Small intestine (tissue), 7 donors: Measurements from ENCODE around the gene ATOH8. TPM values are rescaled to one million over a fixed set of nuclear protein-coding genes. Genes with fewer than 3 reads are reported as not detected.
A peak's percentile ranks its signal among the peaks of the same experiment; 100 is the strongest.

Source experiments
- DNase-seq, 2 donors: peaks; one replicate each; pipeline versions ENCODE4 v3.0.0 to v3.0.0-alpha.2; 2013
- FAIRE-seq: peaks from 2 replicates; lab custom pipeline; 2012; peaks lifted over from hg19 to GRCh38; lab: Jason Lieb, UNC
- H3K27ac ChIP-seq, 3 donors: one replicate each; pipeline ENCODE4 v1.5.1; 2013; ENCODE audit warnings: low read length in 2 of 3, mild to moderate bottlenecking in 2 of 3, control low read depth in 1 of 3, inconsistent platforms in 1 of 3, low read depth in 1 of 3, moderate library complexity in 1 of 3
- H3K27me3 ChIP-seq, 3 donors: one replicate each; pipeline ENCODE4 v1.6.1; 2013; ENCODE audit warnings: low read length in 3 of 3, inconsistent platforms in 1 of 3; ENCODE audit not compliant: control insufficient read depth in 3 of 3, insufficient read depth in 3 of 3
- H3K36me3 ChIP-seq, 3 donors: one replicate each; pipeline ENCODE4 v1.6.1; 2013; ENCODE audit warnings: low read length in 3 of 3, inconsistent platforms in 1 of 3, low read depth in 1 of 3, mild to moderate bottlenecking in 1 of 3, moderate library complexity in 1 of 3; ENCODE audit not compliant: control insufficient read depth in 3 of 3, insufficient read depth in 2 of 3
- H3K4me1 ChIP-seq, 3 donors: one replicate each; pipeline ENCODE4 v1.6.1; 2013; ENCODE audit warnings: low read length in 2 of 3, inconsistent platforms in 1 of 3, low read depth in 1 of 3, mild to moderate bottlenecking in 1 of 3, moderate library complexity in 1 of 3; ENCODE audit not compliant: control insufficient read depth in 3 of 3, insufficient read depth in 2 of 3
- H3K4me3 ChIP-seq, 3 donors: one replicate each; pipeline ENCODE4 v1.5.1; 2013; ENCODE audit warnings: low read length in 3 of 3, control low read depth in 1 of 3, inconsistent platforms in 1 of 3, low read depth in 1 of 3, mild to moderate bottlenecking in 1 of 3, moderate library complexity in 1 of 3
- H3K9me3 ChIP-seq, 2 donors: one replicate each; pipeline ENCODE4 v1.6.1; 2013; ENCODE audit warnings: low read depth in 1 of 2, low read length in 1 of 2; ENCODE audit not compliant: control insufficient read depth in 2 of 2, insufficient read depth in 1 of 2
- WGBS, 3 donors: extraction: QIAGEN DNeasy Blood & Tissue Kit; methylation state at CpG; one replicate each; pipeline ENCODE4 v1.1.7; 2013; 5-methylcytosine and 5-hydroxymethylcytosine counted together
- polyA plus RNA-seq, 4 donors: library from polyadenylated mRNA; stranded (reverse) in 3 of 4; unstranded in 1 of 4; fragments of 200-250 nt in 3 of 4; fragments of 120-200 nt in 1 of 4; gene quantifications; one replicate each; pipeline versions ENCODE4 v1.2.1 to v1.2.3, GENCODE V29; 2013
- donor health status: healthy with polysubstance abuse.
- donor health status: control.
- donor health status: control.
- donor health status: Bipolar disorder and iron deficiency.
- donor health status: healthy.

Gene ATOH8
- polyA plus RNA-seq, 4 donors = 1.6 to 18.4 (median 3.7) TPM

- 69 to 75% (median 73%) methylated on average over 9 of the region's 9 CpGs for WGBS, 3 donors
- Histone ChIP-seq H3K27me3 (no peaks in the 10 kb centered on the region), H3K27ac (no peak overlapping the region), H3K36me3 (no peaks in the 10 kb centered on the region), H3K4me3 (no peak overlapping the region), H3K4me1 (peaks cover 0 to 11% (median 0%) of the 10 kb centered on the region in 3 donors), H3K9me3 (peaks cover 0 to 10% of the 10 kb centered on the region in 2 donors)
- FAIRE-seq = no peak
- no peak for DNase-seq
Observed at GRCh38 chr2:85802354-85803103, 48.7 kb downstream of the ATOH8 start.

- no peak overlapping the region for H3K4me3 ChIP-seq
- peaks cover 0 to 11% (median 0%) of the 10 kb centered on the region in 3 donors for H3K4me1 ChIP-seq
- no peaks in the 10 kb centered on the region for H3K36me3 ChIP-seq
- FAIRE-seq = no peak
- no peak for DNase-seq
- peaks cover 0 to 10% of the 10 kb centered on the region in 2 donors for H3K9me3 ChIP-seq
- H3K27me3 ChIP-seq = no peaks in the 10 kb centered on the region
- no peak overlapping the region for H3K27ac ChIP-seq
- 68 to 74% (median 71%) methylated on average over 10 of the region's 10 CpGs for WGBS, 3 donors
Observed at GRCh38 chr2:85803704-85804425, 50.1 kb downstream of the ATOH8 start.

- DNase-seq (no peak), FAIRE-seq (no peak)
- Histone ChIP-seq H3K27ac (no peak overlapping the region), H3K9me3 (peaks cover 0 to 10% of the 10 kb centered on the region in 2 donors), H3K36me3 (no peaks in the 10 kb centered on the region), H3K4me3 (no peak overlapping the region), H3K4me1 (peaks cover 0 to 4% (median 0%) of the 10 kb centered on the region in 3 donors), H3K27me3 (no peaks in the 10 kb centered on the region)
- 0 to 6% (median 0%) methylated on average over 1 of the region's 1 CpG for WGBS, 3 donors
Observed at GRCh38 chr2:85804583-85804982, 50.8 kb downstream of the ATOH8 start.

- DNase-seq = peak; percentile 26 to 44
- WGBS, 3 donors = 60 to 81% (median 67%) methylated on average over 4 of the region's 4 CpGs
- no peak for FAIRE-seq
- Histone ChIP-seq H3K4me1 (peaks cover 0 to 18% (median 0%) of the 10 kb centered on the region in 3 donors), H3K36me3 (no peaks in the 10 kb centered on the region), H3K9me3 (peaks cover 0 to 5% of the 10 kb centered on the region in 2 donors), H3K4me3 (no peak overlapping the region), H3K27me3 (no peaks in the 10 kb centered on the region), H3K27ac (no peak overlapping the region)
Observed at GRCh38 chr2:85806358-85807118, 52.7 kb downstream of the ATOH8 start.

GRCh38 chr2:85807756-85808155, 54.0 kb downstream of the ATOH8 start:
- peaks cover 0 to 21% (median 0%) of the 10 kb centered on the region in 3 donors for H3K4me1 ChIP-seq
- WGBS, 3 donors = 88 to 94% (median 91%) methylated on average over 3 of the region's 3 CpGs
- H3K27ac ChIP-seq = no peak overlapping the region
- no peaks in the 10 kb centered on the region for H3K9me3 ChIP-seq
- H3K36me3 ChIP-seq = no peaks in the 10 kb centered on the region
- H3K4me3 ChIP-seq = no peak overlapping the region
- DNase-seq (no peak), FAIRE-seq (no peak)
- H3K27me3 ChIP-seq = no peaks in the 10 kb centered on the region

GRCh38 chr2:85810371-85811179, 56.8 kb downstream of the ATOH8 start:
- Histone ChIP-seq H3K27me3 (peaks cover 0 to 3% (median 0%) of the 10 kb centered on the region in 3 donors), H3K4me3 (no peak overlapping the region)
- FAIRE-seq = no peak

GRCh38 chr2:85811180-85812093, 57.6 kb downstream of the ATOH8 start:
- H3K27me3 ChIP-seq = peaks cover 0 to 3% (median 0%) of the 10 kb centered on the region in 3 donors
- H3K4me1 ChIP-seq = peaks cover 0 to 21% (median 0%) of the 10 kb centered on the region in 3 donors
- no peak overlapping the region for H3K4me3 ChIP-seq
- FAIRE-seq (no peak), DNase-seq (peak in 1 of 2 donors; percentile 33)
- H3K27ac ChIP-seq = no peak overlapping the region
- no peaks in the 10 kb centered on the region for H3K36me3 ChIP-seq
- WGBS, 3 donors = 18 to 33% (median 23%) methylated on average over 40 to 41 of the region's 41 CpGs
- no peaks in the 10 kb centered on the region for H3K9me3 ChIP-seq

More at GRCh38 chr2:85810371-85811179, 56.8 kb downstream of the ATOH8 start:
- 36 to 69% (median 50%) methylated on average over 14 to 16 of the region's 16 CpGs for WGBS, 3 donors
- Histone ChIP-seq H3K27ac (no peak overlapping the region), H3K9me3 (no peaks in the 10 kb centered on the region), H3K4me1 (peaks cover 0 to 21% (median 0%) of the 10 kb centered on the region in 3 donors), H3K36me3 (no peaks in the 10 kb centered on the region)
- DNase-seq = peak in 1 of 2 donors; percentile 43
